HepG2 (cell line): ENCODE results near the gene CARD19. TPM values are rescaled to one million over a fixed set of nuclear protein-coding genes. Genes with fewer than 3 reads are reported as not detected.

Experiments
- DNMT1 ChIP-seq: sonication (generic); formaldehyde crosslinking; IDR thresholded peaks from 2 replicates; pipeline ENCODE4 v1.5.1; 2020; ENCODE audit warnings: mild to moderate bottlenecking, missing genetic modification reagents
- FOXP4 ChIP-seq: sonication (generic); formaldehyde crosslinking; IDR thresholded peaks from 2 replicates; pipeline ENCODE4 v1.4.0; 2020; ENCODE audit warnings: missing genetic modification reagents
- GATAD2A ChIP-seq: IDR thresholded peaks from 2 replicates; pipeline ENCODE4 v1.6.1; 2016
- PLSCR1 ChIP-seq: sonication (generic); formaldehyde crosslinking; IDR thresholded peaks from 2 replicates; pipeline ENCODE4 v1.5.0; 2020; ENCODE audit warnings: missing genetic modification reagents, mild to moderate bottlenecking, borderline replicate concordance
- ZNF274 ChIP-seq: sonication (generic); formaldehyde crosslinking; IDR thresholded peaks from 2 replicates; pipeline ENCODE4 v1.5.1; 2020; ENCODE audit warnings: mild to moderate bottlenecking, missing genetic modification reagents
- ZNF513 ChIP-seq: sonication (generic); formaldehyde crosslinking; conservative IDR thresholded peaks from 2 replicates; pipeline ENCODE4 v1.5.0; 2020; ENCODE audit warnings: missing genetic modification reagents
- ZNF609 ChIP-seq: sonication (generic); formaldehyde crosslinking; IDR thresholded peaks from 2 replicates; pipeline ENCODE4 v1.4.0; 2020; ENCODE audit warnings: mild to moderate bottlenecking, missing genetic modification reagents, borderline replicate concordance
- polyA plus RNA-seq, 8 experiments: library from polyadenylated mRNA; depleted of rRNA in 3 of 8; stranded (reverse) in 7 of 8; unstranded in 1 of 8; fragments of >200 nt; fragmentation: Illumina TruSeq in 4 of 8; extraction: Trizol in 4 of 8; gene quantifications; 2 replicates each; pipeline versions ENCODE4 v1.2.1 to v1.2.3, GENCODE V29; 2011 to 2016; ENCODE audit warnings: low read depth in 4 of 8, missing spikeins in 1 of 8, mixed read lengths in 1 of 8; ENCODE audit not compliant: insufficient read depth in 1 of 8
- total RNA-seq, 5 experiments: library from RNA; depleted of rRNA; stranded (reverse); fragments of >200 nt; fragmentation: Illumina TruSeq; extraction: Trizol; gene quantifications; 2 replicates each; pipeline ENCODE4 v1.2.3, GENCODE V29; 2016; ENCODE audit warnings: low read depth in 1 of 5
- TF ChIP-seq, protein P1 (sequence below): sonication (generic); formaldehyde crosslinking; IDR thresholded peaks from 2 replicates; pipeline ENCODE4 v1.4.0; 2020; ENCODE audit warnings: low read depth, missing genetic modification reagents
- TF ChIP-seq, protein P2 (sequence below): sonication (generic); formaldehyde crosslinking; IDR thresholded peaks from 2 replicates; pipeline ENCODE4 v1.4.0; 2020; ENCODE audit warnings: mild to moderate bottlenecking, missing genetic modification reagents
- TF ChIP-seq, protein P3 (sequence below): IDR thresholded peaks from 2 replicates; pipeline ENCODE4 v1.6.1; 2012; ENCODE audit warnings: inconsistent platforms

The CARD19 gene
- total and polyA plus RNA-seq, 2 of the 13 experiments (the other 11 are each of a cell fraction or from before 2014, with no cell fraction given) = 18.4 to 47.2 TPM

GRCh38 chr9:93133681-93134014 lies 37.6 kb downstream of the CARD19 start (continued):
- TF ChIP-seq, protein P1, sequence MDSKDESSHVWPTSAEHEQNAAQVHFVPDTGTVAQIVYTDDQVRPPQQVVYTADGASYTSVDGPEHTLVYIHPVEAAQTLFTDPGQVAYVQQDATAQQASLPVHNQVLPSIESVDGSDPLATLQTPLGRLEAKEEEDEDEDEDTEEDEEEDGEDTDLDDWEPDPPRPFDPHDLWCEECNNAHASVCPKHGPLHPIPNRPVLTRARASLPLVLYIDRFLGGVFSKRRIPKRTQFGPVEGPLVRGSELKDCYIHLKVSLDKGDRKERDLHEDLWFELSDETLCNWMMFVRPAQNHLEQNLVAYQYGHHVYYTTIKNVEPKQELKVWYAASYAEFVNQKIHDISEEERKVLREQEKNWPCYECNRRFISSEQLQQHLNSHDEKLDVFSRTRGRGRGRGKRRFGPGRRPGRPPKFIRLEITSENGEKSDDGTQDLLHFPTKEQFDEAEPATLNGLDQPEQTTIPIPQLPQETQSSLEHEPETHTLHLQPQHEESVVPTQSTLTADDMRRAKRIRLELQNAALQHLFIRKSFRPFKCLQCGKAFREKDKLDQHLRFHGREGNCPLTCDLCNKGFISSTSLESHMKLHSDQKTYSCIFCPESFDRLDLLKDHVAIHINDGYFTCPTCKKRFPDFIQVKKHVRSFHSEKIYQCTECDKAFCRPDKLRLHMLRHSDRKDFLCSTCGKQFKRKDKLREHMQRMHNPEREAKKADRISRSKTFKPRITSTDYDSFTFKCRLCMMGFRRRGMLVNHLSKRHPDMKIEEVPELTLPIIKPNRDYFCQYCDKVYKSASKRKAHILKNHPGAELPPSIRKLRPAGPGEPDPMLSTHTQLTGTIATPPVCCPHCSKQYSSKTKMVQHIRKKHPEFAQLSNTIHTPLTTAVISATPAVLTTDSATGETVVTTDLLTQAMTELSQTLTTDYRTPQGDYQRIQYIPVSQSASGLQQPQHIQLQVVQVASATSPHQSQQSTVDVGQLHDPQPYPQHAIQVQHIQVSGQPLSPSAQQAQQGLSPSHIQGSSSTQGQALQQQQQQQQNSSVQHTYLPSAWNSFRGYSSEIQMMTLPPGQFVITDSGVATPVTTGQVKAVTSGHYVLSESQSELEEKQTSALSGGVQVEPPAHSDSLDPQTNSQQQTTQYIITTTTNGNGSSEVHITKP (CRISPR knock-in tag) = no peak
- no peak; the same call in 1 of the 2 replicates for TF ChIP-seq GATAD2A (CRISPR knock-in tag)
- no peak for TF ChIP-seq FOXP4 (CRISPR knock-in tag)
- no peak for TF ChIP-seq ZNF609 (CRISPR knock-in tag)
- TF ChIP-seq, protein P2, sequence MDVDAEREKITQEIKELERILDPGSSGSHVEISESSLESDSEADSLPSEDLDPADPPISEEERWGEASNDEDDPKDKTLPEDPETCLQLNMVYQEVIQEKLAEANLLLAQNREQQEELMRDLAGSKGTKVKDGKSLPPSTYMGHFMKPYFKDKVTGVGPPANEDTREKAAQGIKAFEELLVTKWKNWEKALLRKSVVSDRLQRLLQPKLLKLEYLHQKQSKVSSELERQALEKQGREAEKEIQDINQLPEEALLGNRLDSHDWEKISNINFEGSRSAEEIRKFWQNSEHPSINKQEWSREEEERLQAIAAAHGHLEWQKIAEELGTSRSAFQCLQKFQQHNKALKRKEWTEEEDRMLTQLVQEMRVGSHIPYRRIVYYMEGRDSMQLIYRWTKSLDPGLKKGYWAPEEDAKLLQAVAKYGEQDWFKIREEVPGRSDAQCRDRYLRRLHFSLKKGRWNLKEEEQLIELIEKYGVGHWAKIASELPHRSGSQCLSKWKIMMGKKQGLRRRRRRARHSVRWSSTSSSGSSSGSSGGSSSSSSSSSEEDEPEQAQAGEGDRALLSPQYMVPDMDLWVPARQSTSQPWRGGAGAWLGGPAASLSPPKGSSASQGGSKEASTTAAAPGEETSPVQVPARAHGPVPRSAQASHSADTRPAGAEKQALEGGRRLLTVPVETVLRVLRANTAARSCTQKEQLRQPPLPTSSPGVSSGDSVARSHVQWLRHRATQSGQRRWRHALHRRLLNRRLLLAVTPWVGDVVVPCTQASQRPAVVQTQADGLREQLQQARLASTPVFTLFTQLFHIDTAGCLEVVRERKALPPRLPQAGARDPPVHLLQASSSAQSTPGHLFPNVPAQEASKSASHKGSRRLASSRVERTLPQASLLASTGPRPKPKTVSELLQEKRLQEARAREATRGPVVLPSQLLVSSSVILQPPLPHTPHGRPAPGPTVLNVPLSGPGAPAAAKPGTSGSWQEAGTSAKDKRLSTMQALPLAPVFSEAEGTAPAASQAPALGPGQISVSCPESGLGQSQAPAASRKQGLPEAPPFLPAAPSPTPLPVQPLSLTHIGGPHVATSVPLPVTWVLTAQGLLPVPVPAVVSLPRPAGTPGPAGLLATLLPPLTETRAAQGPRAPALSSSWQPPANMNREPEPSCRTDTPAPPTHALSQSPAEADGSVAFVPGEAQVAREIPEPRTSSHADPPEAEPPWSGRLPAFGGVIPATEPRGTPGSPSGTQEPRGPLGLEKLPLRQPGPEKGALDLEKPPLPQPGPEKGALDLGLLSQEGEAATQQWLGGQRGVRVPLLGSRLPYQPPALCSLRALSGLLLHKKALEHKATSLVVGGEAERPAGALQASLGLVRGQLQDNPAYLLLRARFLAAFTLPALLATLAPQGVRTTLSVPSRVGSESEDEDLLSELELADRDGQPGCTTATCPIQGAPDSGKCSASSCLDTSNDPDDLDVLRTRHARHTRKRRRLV (CRISPR knock-in tag) = no peak
- peak; percentile 65; the same call in 1 of the 2 replicates for TF ChIP-seq ZNF274
- no peak for TF ChIP-seq ZNF513 (CRISPR knock-in tag)
- TF ChIP-seq DNMT1 (CRISPR knock-in tag) = 0 out of 2 replicates have a peak, but pooled peaks have one; percentile 31
- TF ChIP-seq, protein P3, sequence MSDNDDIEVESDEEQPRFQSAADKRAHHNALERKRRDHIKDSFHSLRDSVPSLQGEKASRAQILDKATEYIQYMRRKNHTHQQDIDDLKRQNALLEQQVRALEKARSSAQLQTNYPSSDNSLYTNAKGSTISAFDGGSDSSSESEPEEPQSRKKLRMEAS = peak; percentile 79
- TF ChIP-seq PLSCR1 (CRISPR knock-in tag) = no peak
